Measurements from ENCODE around the gene PAQR4. TPM values are rescaled to one million over a fixed set of nuclear protein-coding genes. Genes with fewer than 3 reads are reported as not detected.
A peak's percentile ranks its signal among the peaks of the same experiment; 100 is the strongest.

Gene PAQR4
- polyA plus RNA-seq, 2 donors = 9.6 to 18.8 TPM

- 68 to 76% methylated on average over 17 to 20 of the region's 20 CpGs for WGBS, 2 donors
- Histone ChIP-seq H3K27me3 (ENCODE audit: control insufficient read depth in 1 of 2, insufficient read depth in 2 of 2, low read length in 2 of 2) (no peaks in the 10 kb centered on the region), H3K27ac (ENCODE audit: low read depth in 2 of 2, low read length in 1 of 2) (no peak overlapping the region), H3K9me3 (ENCODE audit: control insufficient read depth in 2 of 2, insufficient read depth in 1 of 2, low read depth in 1 of 2, low read length in 1 of 2) (no peaks in the 10 kb centered on the region), H3K36me3 (ENCODE audit: control insufficient read depth in 2 of 2, insufficient read depth in 2 of 2, low read length in 1 of 2) (no peaks in the 10 kb centered on the region), H3K4me1 (ENCODE audit: control insufficient read depth in 2 of 2, insufficient read depth in 2 of 2, low read length in 1 of 2) (peaks cover 0 to 17% of the 10 kb centered on the region in 2 donors), H3K4me3 (ENCODE audit: low read depth in 1 of 2, low read length in 2 of 2) (no peak overlapping the region)
These were observed 48.2 kb downstream of the PAQR4 start for GRCh38 chr16:3017344-3017743.

GRCh38 chr16:3017794-3018506 is 48.8 kb downstream of the PAQR4 start, which contains the start of gene CLDN6:
CLDN6 (minus strand) TSS chr16:3018183; CDS start chr16:3016021, 2,162 bp downstream.
- H3K27ac ChIP-seq (ENCODE audit: low read depth in 2 of 2, low read length in 1 of 2) = no peak within 1 kb of the TSS
- H3K9me3 ChIP-seq (ENCODE audit: control insufficient read depth in 2 of 2, insufficient read depth in 1 of 2, low read depth in 1 of 2, low read length in 1 of 2) = no peaks in the 10 kb centered on the region
- no peak within 1 kb of the TSS for H3K4me3 ChIP-seq (ENCODE audit: low read depth in 1 of 2, low read length in 2 of 2)
- WGBS, 2 donors = 13 to 14% methylated on average over 50 to 52 of the region's 52 CpGs
- no peaks in the 10 kb centered on the region for H3K27me3 ChIP-seq (ENCODE audit: control insufficient read depth in 1 of 2, insufficient read depth in 2 of 2, low read length in 2 of 2)
- peaks cover 3 to 23% of the 10 kb centered on the region in 2 donors for H3K4me1 ChIP-seq (ENCODE audit: control insufficient read depth in 2 of 2, insufficient read depth in 2 of 2, low read length in 1 of 2)
- no peaks in the 10 kb centered on the region for H3K36me3 ChIP-seq (ENCODE audit: control insufficient read depth in 2 of 2, insufficient read depth in 2 of 2, low read length in 1 of 2)

GRCh38 chr16:3019594-3020246 is 50.6 kb downstream of the PAQR4 start:
- WGBS, 2 donors = 29 to 30% methylated on average over 40 of the region's 40 CpGs
- no peaks in the 10 kb centered on the region for H3K27me3 ChIP-seq (ENCODE audit: control insufficient read depth in 1 of 2, insufficient read depth in 2 of 2, low read length in 2 of 2)
- H3K27ac ChIP-seq (ENCODE audit: low read depth in 2 of 2, low read length in 1 of 2) = no peak overlapping the region
- H3K4me3 ChIP-seq (ENCODE audit: low read depth in 1 of 2, low read length in 2 of 2) = peak overlapping the region; percentile 35 to 67
- H3K4me1 ChIP-seq (ENCODE audit: control insufficient read depth in 2 of 2, insufficient read depth in 2 of 2, low read length in 1 of 2) = peaks cover 7 to 32% of the 10 kb centered on the region in 2 donors
- no peaks in the 10 kb centered on the region for H3K9me3 ChIP-seq (ENCODE audit: control insufficient read depth in 2 of 2, insufficient read depth in 1 of 2, low read depth in 1 of 2, low read length in 1 of 2)
- H3K36me3 ChIP-seq (ENCODE audit: control insufficient read depth in 2 of 2, insufficient read depth in 2 of 2, low read length in 1 of 2) = no peaks in the 10 kb centered on the region

- H3K27me3 ChIP-seq (ENCODE audit: control insufficient read depth in 1 of 2, insufficient read depth in 2 of 2, low read length in 2 of 2) = no peaks in the 10 kb centered on the region
- peaks cover 7 to 32% of the 10 kb centered on the region in 2 donors for H3K4me1 ChIP-seq (ENCODE audit: control insufficient read depth in 2 of 2, insufficient read depth in 2 of 2, low read length in 1 of 2)
- WGBS, 2 donors = 0 to 1% methylated on average over 41 to 49 of the region's 49 CpGs
These were observed 51.1 kb downstream of the PAQR4 start, which contains the start of gene TNFRSF12A for GRCh38 chr16:3020247-3020603. TNFRSF12A (plus strand) TSS chr16:3020368; CDS start chr16:3020398, 30 bp downstream.

GRCh38 chr16:3020604-3021448 is 51.7 kb downstream of the PAQR4 start:
- WGBS, 2 donors = 1% methylated on average over 55 to 57 of the region's 57 CpGs
- Histone ChIP-seq H3K27me3 (ENCODE audit: control insufficient read depth in 1 of 2, insufficient read depth in 2 of 2, low read length in 2 of 2) (no peaks in the 10 kb centered on the region), H3K36me3 (ENCODE audit: control insufficient read depth in 2 of 2, insufficient read depth in 2 of 2, low read length in 1 of 2) (peaks cover 0 to 4% of the 10 kb centered on the region in 2 donors), H3K4me3 (ENCODE audit: low read depth in 1 of 2, low read length in 2 of 2) (peak overlapping the region; percentile 67 to 69), H3K27ac (ENCODE audit: low read depth in 2 of 2, low read length in 1 of 2) (peak overlapping the region; percentile 96 to 98), H3K9me3 (ENCODE audit: control insufficient read depth in 2 of 2, insufficient read depth in 1 of 2, low read depth in 1 of 2, low read length in 1 of 2) (no peaks in the 10 kb centered on the region), H3K4me1 (ENCODE audit: control insufficient read depth in 2 of 2, insufficient read depth in 2 of 2, low read length in 1 of 2) (peaks cover 7 to 32% of the 10 kb centered on the region in 2 donors)

More at GRCh38 chr16:3020247-3020603, 51.1 kb downstream of the PAQR4 start, which contains the start of gene TNFRSF12A:
- peak within 1 kb of the TSS; percentile 67 to 69 for H3K4me3 ChIP-seq (ENCODE audit: low read depth in 1 of 2, low read length in 2 of 2)
- no peaks in the 10 kb centered on the region for H3K9me3 ChIP-seq (ENCODE audit: control insufficient read depth in 2 of 2, insufficient read depth in 1 of 2, low read depth in 1 of 2, low read length in 1 of 2)
- peak within 1 kb of the TSS; percentile 96 to 98 for H3K27ac ChIP-seq (ENCODE audit: low read depth in 2 of 2, low read length in 1 of 2)
- H3K36me3 ChIP-seq (ENCODE audit: control insufficient read depth in 2 of 2, insufficient read depth in 2 of 2, low read length in 1 of 2) = no peaks in the 10 kb centered on the region

- peaks cover 7 to 32% of the 10 kb centered on the region in 2 donors for H3K4me1 ChIP-seq (ENCODE audit: control insufficient read depth in 2 of 2, insufficient read depth in 2 of 2, low read length in 1 of 2)
- H3K27me3 ChIP-seq (ENCODE audit: control insufficient read depth in 1 of 2, insufficient read depth in 2 of 2, low read length in 2 of 2) = no peaks in the 10 kb centered on the region
- H3K9me3 ChIP-seq (ENCODE audit: control insufficient read depth in 2 of 2, insufficient read depth in 1 of 2, low read depth in 1 of 2, low read length in 1 of 2) = no peaks in the 10 kb centered on the region
- H3K4me3 ChIP-seq (ENCODE audit: low read depth in 1 of 2, low read length in 2 of 2) = peak overlapping the region; percentile 67 to 69
- H3K27ac ChIP-seq (ENCODE audit: low read depth in 2 of 2, low read length in 1 of 2) = peak overlapping the region; percentile 96 to 98
- peaks cover 5 to 12% of the 10 kb centered on the region in 2 donors for H3K36me3 ChIP-seq (ENCODE audit: control insufficient read depth in 2 of 2, insufficient read depth in 2 of 2, low read length in 1 of 2)
- WGBS, 2 donors = 7 to 14% methylated on average over 21 to 25 of the region's 25 CpGs
These were observed 52.5 kb downstream of the PAQR4 start for GRCh38 chr16:3021449-3022207.

GRCh38 chr16:3022208-3022683 is 53.1 kb downstream of the PAQR4 start:
- Histone ChIP-seq H3K4me1 (ENCODE audit: control insufficient read depth in 2 of 2, insufficient read depth in 2 of 2, low read length in 1 of 2) (peaks cover 7 to 32% of the 10 kb centered on the region in 2 donors), H3K9me3 (ENCODE audit: control insufficient read depth in 2 of 2, insufficient read depth in 1 of 2, low read depth in 1 of 2, low read length in 1 of 2) (no peaks in the 10 kb centered on the region), H3K27ac (ENCODE audit: low read depth in 2 of 2, low read length in 1 of 2) (peak overlapping the region; percentile 96 to 98), H3K4me3 (ENCODE audit: low read depth in 1 of 2, low read length in 2 of 2) (peak overlapping the region in 1 of 2 donors; percentile 69), H3K36me3 (ENCODE audit: control insufficient read depth in 2 of 2, insufficient read depth in 2 of 2, low read length in 1 of 2) (peaks cover 5 to 18% of the 10 kb centered on the region in 2 donors), H3K27me3 (ENCODE audit: control insufficient read depth in 1 of 2, insufficient read depth in 2 of 2, low read length in 2 of 2) (no peaks in the 10 kb centered on the region)
- WGBS, 2 donors = 5 to 21% methylated on average over 7 to 8 of the region's 8 CpGs

GRCh38 chr16:3022684-3023414 is 53.7 kb downstream of the PAQR4 start:
- no peaks in the 10 kb centered on the region for H3K9me3 ChIP-seq (ENCODE audit: control insufficient read depth in 2 of 2, insufficient read depth in 1 of 2, low read depth in 1 of 2, low read length in 1 of 2)
- 18 to 30% methylated on average over 8 of the region's 8 CpGs for WGBS, 2 donors
- H3K27me3 ChIP-seq (ENCODE audit: control insufficient read depth in 1 of 2, insufficient read depth in 2 of 2, low read length in 2 of 2) = no peaks in the 10 kb centered on the region
- H3K4me1 ChIP-seq (ENCODE audit: control insufficient read depth in 2 of 2, insufficient read depth in 2 of 2, low read length in 1 of 2) = peaks cover 8 to 32% of the 10 kb centered on the region in 2 donors
- peak overlapping the region; percentile 6 to 54 for H3K4me3 ChIP-seq (ENCODE audit: low read depth in 1 of 2, low read length in 2 of 2)
- H3K27ac ChIP-seq (ENCODE audit: low read depth in 2 of 2, low read length in 1 of 2) = peak overlapping the region; percentile 96 to 98
- H3K36me3 ChIP-seq (ENCODE audit: control insufficient read depth in 2 of 2, insufficient read depth in 2 of 2, low read length in 1 of 2) = peaks cover 5 to 20% of the 10 kb centered on the region in 2 donors

All from esophagus (tissue), 2 donors.